Measurements from ENCODE around the gene CCNDBP1. TPM values are rescaled to one million over a fixed set of nuclear protein-coding genes. Genes with fewer than 3 reads are reported as not detected.

CCNDBP1 gene, protein sequence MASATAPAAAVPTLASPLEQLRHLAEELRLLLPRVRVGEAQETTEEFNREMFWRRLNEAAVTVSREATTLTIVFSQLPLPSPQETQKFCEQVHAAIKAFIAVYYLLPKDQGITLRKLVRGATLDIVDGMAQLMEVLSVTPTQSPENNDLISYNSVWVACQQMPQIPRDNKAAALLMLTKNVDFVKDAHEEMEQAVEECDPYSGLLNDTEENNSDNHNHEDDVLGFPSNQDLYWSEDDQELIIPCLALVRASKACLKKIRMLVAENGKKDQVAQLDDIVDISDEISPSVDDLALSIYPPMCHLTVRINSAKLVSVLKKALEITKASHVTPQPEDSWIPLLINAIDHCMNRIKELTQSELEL
- 47.5 TPM for polyA plus RNA-seq (2012; ENCODE audit: insufficient read depth, insufficient read length, low read depth)

DNA sequence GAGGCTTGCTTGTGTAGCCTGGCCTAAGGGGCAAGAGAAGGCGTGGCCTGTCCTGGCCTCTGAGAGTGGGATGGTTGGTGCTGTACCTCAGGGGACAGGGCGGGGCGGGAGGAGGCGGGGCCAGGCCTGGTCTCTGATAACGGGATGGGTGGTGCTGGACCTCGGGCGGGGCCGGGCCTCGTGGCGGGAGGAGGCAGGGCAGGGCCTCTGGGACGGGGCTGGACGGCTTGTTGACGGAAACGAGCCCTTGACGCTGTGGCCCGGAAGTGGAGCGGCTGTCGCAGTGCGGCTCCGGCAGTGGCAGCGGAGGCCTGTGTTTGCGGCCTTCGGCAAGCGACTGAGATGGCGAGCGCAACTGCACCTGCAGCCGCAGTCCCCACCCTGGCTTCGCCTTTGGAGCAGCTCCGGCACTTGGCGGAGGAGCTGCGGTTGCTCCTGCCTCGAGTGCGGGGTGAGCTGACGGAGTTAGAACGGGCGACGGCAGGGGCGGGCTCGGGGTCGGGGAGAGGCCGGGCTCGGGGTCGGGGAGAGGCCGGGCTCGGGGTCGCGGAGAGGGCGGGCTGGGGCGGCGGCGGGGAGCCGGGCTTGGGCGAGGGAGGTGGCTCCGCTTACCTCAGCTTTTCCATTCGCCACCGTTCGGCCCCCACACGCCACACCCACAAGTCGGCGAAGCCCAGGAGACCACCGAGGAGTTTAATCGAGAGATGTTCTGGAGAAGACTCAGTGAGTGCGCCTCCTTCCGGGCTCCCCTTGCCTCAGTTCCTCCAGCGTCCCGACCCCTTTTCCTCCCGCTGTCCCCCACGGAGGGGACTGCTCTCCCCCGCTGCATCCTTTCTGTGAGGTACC lies at the start of gene CCNDBP1:
CCNDBP1 (plus strand) TSS at position 247 of the 846 bp plus-strand sequence; CDS start at position 343, 96 bp downstream.
- Histone ChIP-seq H3K4me1 (peaks cover 5% of the 10 kb centered on the region), H3K4me3 (ENCODE audit: low read depth, low read length) (peak within 1 kb of the TSS; percentile 73), H3K27me3 (no peaks in the 10 kb centered on the region), H3K9me3 (no peaks in the 10 kb centered on the region), H3K36me3 (peaks cover 2% of the 10 kb centered on the region; the same call in 1 of the 2 replicates)
- TF ChIP-seq, protein P1, sequence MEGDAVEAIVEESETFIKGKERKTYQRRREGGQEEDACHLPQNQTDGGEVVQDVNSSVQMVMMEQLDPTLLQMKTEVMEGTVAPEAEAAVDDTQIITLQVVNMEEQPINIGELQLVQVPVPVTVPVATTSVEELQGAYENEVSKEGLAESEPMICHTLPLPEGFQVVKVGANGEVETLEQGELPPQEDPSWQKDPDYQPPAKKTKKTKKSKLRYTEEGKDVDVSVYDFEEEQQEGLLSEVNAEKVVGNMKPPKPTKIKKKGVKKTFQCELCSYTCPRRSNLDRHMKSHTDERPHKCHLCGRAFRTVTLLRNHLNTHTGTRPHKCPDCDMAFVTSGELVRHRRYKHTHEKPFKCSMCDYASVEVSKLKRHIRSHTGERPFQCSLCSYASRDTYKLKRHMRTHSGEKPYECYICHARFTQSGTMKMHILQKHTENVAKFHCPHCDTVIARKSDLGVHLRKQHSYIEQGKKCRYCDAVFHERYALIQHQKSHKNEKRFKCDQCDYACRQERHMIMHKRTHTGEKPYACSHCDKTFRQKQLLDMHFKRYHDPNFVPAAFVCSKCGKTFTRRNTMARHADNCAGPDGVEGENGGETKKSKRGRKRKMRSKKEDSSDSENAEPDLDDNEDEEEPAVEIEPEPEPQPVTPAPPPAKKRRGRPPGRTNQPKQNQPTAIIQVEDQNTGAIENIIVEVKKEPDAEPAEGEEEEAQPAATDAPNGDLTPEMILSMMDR (IDR thresholded peaks at IDR 0.05; ENCODE audit: low read depth, low read length): peak; percentile 57
- DNase-seq: peak; percentile 99

GRCh38 chr15:43143203-43143941 lies 41.8 kb upstream of the CCNDBP1 start:
- H3K27me3 ChIP-seq: no peaks in the 10 kb centered on the region
- TF ChIP-seq, protein P1 (IDR thresholded peaks at IDR 0.05; ENCODE audit: low read depth, low read length): no peak
- no peak overlapping the region for H3K4me3 ChIP-seq (ENCODE audit: low read depth, low read length)
- H3K4me1 ChIP-seq: no peaks in the 10 kb centered on the region
- no peak for DNase-seq
- no peaks in the 10 kb centered on the region; the same call in 1 of the 2 replicates for H3K36me3 ChIP-seq
- H3K9me3 ChIP-seq: no peaks in the 10 kb centered on the region

DNA sequence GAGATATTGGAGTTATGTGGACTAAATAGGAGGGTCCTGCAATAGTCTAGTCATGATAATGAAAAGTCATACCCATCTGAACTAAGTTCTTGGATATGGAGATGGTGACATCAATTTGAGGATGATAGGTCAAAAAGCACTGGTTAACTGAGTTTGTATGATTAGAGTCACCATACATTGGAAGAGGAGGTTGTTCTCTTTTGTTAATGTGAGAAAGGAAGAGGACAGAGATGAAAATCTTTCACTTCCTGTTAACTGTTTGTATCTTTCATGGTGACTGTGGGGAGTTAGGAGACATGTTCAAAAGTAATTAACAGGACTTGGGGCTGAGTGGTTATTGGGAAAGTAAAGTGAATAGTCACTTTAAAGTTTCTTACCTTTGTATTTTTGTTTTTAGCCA lies 40.7 kb upstream of the CCNDBP1 start:
- DNase-seq: no peak
- H3K4me3 ChIP-seq (ENCODE audit: low read depth, low read length): no peak overlapping the region

DNA sequence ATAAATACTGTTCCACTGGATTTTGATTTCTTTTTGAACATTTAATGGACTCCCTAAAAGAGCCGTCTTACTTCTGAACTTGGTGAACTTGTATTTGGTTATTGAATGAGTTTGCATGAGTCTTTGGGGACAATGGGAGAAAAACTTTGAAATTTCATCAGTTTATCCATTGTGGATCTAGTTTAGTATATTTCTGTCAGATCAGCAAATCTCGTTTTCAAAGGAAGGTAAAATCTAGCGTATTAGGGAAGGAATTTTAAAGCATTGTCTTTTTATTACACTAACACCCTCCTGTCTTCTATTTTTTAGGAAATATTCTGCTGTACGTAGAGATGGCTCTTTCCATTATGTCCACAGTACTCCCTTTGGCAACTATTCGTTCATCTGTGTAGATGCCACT lies 39.0 kb upstream of the CCNDBP1 start:
- no peaks in the 10 kb centered on the region for H3K4me1 ChIP-seq
- H3K9me3 ChIP-seq: no peaks in the 10 kb centered on the region

More for the DNA sequence above, 40.7 kb upstream of the CCNDBP1 start:
- H3K36me3 ChIP-seq: peaks cover 1% of the 10 kb centered on the region
- no peaks in the 10 kb centered on the region for H3K4me1 ChIP-seq
- TF ChIP-seq, protein P1 (IDR thresholded peaks at IDR 0.05; ENCODE audit: low read depth, low read length): no peak
- no peaks in the 10 kb centered on the region for H3K9me3 ChIP-seq
- no peaks in the 10 kb centered on the region for H3K27me3 ChIP-seq

DNA sequence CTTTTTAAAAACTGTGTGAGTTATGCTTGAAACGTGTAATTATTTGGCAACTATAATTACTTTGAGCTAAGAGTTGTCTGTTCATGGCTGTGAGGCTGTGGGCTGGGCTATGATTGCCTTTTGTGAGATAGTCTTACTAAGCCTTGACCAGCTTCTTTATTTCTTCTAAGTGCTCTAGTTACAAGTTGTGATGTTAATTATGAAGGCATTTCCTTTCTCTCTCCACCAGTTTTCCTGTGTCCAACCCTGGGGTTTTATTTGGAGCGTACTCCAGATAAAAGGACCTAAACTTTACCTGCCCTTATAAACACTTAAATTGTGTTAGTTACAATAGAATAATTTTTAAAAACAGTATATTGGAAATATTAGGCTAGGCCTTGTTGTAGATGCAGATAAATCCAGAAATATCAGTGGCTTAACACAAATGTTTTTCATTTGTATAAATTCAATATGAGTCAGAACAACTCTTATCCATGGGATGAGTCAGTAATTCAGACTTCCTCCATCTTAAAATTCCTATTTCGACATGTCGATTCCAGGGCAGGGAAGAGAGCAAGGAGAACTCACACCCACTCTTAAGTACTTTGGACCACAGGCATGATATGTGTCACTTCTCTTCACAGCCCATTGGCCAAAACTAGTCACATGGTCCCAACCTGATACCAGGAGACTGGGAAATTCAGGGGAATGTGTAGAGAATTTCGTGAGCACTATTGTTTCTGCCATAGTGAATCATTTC lies 34.8 kb upstream of the CCNDBP1 start:
- H3K4me3 ChIP-seq (ENCODE audit: low read depth, low read length): no peak overlapping the region
- H3K4me1 ChIP-seq: no peaks in the 10 kb centered on the region
- peaks cover 3% of the 10 kb centered on the region for H3K36me3 ChIP-seq
- H3K9me3 ChIP-seq: no peaks in the 10 kb centered on the region
- TF ChIP-seq, protein P1 (IDR thresholded peaks at IDR 0.05; ENCODE audit: low read depth, low read length): no peak
- no peak for DNase-seq
- H3K27me3 ChIP-seq: no peaks in the 10 kb centered on the region

More for the DNA sequence above, 39.0 kb upstream of the CCNDBP1 start:
- Histone ChIP-seq H3K27me3 (no peaks in the 10 kb centered on the region), H3K36me3 (peaks cover 3% of the 10 kb centered on the region), H3K4me3 (ENCODE audit: low read depth, low read length) (no peak overlapping the region)
- DNase-seq: no peak
- TF ChIP-seq, protein P1 (IDR thresholded peaks at IDR 0.05; ENCODE audit: low read depth, low read length): no peak
